Stomach (tissue), 4 donors: ENCODE measurements around the gene UBXN11.

Source experiments
- EP300 ChIP-seq: sonication (generic); formaldehyde crosslinking; IDR thresholded peaks from one replicate; pipeline ENCODE4 v1.6.1; 2017; ENCODE audit warnings: antibody characterized with exemption
- POLR2A ChIP-seq, 4 donors: fragments of 450-650 bp; IDR thresholded peaks; one replicate each; pipeline ENCODE4 v1.6.1; 2016; ENCODE audit warnings: antibody characterized with exemption in 4 of 4, control low read depth in 2 of 4, mild to moderate bottlenecking in 1 of 4, moderate library complexity in 1 of 4
- POLR2AphosphoS5 ChIP-seq, 3 donors: sonication (generic); formaldehyde crosslinking; IDR thresholded peaks; one replicate each; pipeline ENCODE4 v1.6.1; 2016; ENCODE audit warnings: antibody characterized with exemption in 3 of 3
- TF ChIP-seq, protein P1 (sequence below), 7 experiments: fragments of 450-650 bp in 4 of 7; fragments of 200-600 bp in 3 of 7; sonication (generic) in 3 of 7; IDR thresholded peaks; one replicate each; pipeline ENCODE4 v1.5.1; 2016 to 2019; ENCODE audit warnings: antibody characterized with exemption in 7 of 7, control low read depth in 2 of 7, mild to moderate bottlenecking in 1 of 7

DNA sequence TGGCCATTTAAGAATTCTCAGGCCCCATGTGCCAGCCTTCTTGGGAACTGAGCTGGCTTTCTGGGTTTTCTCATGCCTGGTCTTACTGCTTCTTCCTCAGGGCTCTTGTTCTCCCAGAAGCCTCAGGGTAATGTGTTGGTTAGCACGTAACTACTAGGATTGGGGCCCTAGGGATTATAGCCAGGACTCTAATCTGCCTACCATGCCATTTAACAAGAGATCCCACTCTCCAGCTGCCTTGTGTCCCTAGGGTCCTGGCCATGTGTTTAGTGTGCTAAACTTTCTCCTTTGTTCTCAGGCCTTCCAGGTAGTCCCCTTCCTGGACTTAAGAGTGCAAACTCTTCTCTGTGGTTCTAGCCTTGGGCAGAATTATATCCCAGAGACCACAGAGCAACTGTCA is 28.7 kb downstream of the UBXN11 start:
- TF ChIP-seq POLR2A (IDR thresholded peaks at IDR 0.05) = no peak
- TF ChIP-seq POLR2AphosphoS5 (IDR thresholded peaks at IDR 0.05) = no peak
- TF ChIP-seq, protein P1, sequence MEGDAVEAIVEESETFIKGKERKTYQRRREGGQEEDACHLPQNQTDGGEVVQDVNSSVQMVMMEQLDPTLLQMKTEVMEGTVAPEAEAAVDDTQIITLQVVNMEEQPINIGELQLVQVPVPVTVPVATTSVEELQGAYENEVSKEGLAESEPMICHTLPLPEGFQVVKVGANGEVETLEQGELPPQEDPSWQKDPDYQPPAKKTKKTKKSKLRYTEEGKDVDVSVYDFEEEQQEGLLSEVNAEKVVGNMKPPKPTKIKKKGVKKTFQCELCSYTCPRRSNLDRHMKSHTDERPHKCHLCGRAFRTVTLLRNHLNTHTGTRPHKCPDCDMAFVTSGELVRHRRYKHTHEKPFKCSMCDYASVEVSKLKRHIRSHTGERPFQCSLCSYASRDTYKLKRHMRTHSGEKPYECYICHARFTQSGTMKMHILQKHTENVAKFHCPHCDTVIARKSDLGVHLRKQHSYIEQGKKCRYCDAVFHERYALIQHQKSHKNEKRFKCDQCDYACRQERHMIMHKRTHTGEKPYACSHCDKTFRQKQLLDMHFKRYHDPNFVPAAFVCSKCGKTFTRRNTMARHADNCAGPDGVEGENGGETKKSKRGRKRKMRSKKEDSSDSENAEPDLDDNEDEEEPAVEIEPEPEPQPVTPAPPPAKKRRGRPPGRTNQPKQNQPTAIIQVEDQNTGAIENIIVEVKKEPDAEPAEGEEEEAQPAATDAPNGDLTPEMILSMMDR (IDR thresholded peaks at IDR 0.05) = no peak
- TF ChIP-seq EP300 = no peak
